NCI-H510A (cell line): Measurements from ENCODE around the gene FOXL1.

Experiments
- DNase-seq: peaks from one replicate; lab custom pipeline; 2025; lab: John Stamatoyannopoulos, UW

The FOXL1 gene

DNA sequence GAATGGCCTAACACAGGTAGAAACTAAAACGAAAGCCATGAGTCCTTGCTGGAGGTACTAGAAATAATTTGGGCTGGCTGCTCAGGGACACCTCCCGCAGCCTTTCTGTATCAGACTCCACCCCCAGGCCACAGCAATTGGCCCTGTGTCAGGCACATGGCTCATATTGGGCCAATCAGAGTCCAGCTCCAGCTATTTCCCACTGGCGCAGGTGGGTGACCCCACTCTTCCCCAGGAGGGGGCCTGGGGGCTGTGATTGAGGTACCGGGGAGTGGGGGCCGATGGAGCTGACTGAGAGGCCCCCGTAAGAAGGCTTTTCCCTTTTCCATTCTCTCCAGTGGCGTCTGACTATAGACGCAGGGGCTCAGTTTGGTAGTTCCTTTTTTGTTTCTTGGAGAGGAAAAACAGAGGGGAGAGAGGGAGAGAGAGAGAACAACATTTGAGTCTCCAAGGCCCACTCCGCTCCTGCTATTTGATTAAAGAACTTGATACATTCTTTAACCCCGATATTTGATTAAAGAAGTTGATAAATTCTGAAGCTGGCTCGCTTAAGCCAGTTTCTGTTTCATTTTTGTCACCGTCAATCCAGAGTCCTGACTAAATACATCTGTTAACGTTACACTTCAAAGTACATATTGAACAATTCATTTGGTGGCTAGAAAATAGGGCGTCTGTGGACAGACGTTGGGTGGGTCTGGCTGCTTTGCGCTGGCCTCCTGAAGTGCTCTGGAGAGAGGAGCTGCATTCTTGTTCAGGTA is 26.3 kb downstream of the FOXL1 start:
- no peak for DNase-seq

- DNase-seq: no peak
Observed at GRCh38 chr16:86605950-86606349, 27.6 kb downstream of the FOXL1 start.

- DNase-seq: no peak
Observed at GRCh38 chr16:86608301-86608747, 30.0 kb downstream of the FOXL1 start.

- no peak for DNase-seq
Observed at GRCh38 chr16:86609115-86609514, 30.8 kb downstream of the FOXL1 start.

- no peak for DNase-seq
Observed at GRCh38 chr16:86609661-86610060, 31.3 kb downstream of the FOXL1 start.

DNA sequence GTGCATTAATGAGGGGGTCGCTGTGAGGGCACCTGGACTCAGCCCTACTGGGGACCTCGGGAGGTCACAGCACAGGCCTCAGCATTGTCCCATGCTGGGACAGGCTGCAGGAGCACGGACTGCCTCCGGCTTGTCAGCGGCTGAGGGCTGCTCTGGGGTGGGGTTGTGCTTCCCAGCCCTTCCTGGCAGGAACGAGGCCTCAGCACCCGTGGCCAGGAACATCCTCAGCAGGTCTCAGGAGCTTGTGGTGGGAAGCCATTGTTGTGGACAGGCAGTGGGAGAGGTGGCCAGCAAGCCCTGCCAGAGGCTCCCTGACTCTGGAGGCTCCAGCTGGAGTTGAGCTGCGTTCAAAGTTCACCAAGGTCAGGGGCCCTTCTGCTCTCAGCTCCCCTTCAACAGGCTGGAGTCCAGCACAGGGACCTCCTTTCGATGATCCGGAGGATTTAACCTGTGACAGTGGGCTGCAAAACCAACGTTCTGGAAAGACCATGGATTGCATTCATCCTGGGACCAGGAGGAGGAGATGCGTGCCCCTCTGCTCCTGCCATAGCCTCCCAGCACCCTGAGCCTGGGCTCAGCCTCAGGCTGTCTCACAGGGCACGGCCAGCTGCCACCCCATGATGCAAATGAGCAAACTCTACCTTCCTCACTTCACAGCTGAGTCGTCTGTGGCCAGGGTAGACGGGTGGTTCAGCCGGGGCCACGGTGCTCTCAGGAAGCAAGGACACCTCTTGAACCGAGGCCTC is 32.6 kb downstream of the FOXL1 start:
- no peak for DNase-seq

DNA sequence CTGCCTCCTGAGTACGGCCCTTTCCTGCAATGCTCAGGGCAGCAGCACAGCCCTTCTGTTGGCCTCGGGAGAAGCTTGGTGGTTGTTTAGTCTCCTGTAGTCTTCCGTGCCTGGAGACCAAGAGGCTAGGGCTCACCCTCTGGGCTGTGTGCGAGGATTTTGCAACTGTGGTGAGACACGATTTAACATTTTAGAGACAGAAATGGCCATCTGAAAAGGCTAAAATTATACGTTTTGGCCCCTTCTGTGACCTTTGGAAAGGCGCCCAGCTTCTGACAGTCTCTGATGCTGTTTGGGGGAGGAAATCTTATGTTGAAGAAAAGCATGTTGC is 33.1 kb downstream of the FOXL1 start:
- no peak for DNase-seq

GRCh38 chr16:86611941-86612340 is 33.6 kb downstream of the FOXL1 start:
- no peak for DNase-seq

GRCh38 chr16:86614699-86615098 is 36.4 kb downstream of the FOXL1 start:
- no peak for DNase-seq

DNA sequence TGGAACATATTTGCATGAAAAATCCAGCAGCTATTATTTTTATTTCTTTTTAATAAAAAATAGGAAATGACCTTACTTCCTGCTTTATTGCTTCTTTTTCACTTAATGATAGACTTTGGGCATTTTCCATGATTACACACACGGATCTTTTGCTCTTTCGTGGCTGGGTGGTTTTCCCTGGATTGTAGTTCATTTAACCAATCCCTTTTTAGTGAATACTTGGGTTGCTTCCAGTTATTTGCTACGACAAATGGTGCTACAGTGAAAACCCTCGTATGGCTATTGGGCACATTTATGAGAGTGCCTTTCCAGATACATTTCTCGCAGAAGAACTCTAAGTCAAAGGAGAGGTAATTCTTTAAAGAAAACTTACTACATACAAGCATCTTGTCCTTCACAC is 38.6 kb downstream of the FOXL1 start:
- DNase-seq: no peak

DNA sequence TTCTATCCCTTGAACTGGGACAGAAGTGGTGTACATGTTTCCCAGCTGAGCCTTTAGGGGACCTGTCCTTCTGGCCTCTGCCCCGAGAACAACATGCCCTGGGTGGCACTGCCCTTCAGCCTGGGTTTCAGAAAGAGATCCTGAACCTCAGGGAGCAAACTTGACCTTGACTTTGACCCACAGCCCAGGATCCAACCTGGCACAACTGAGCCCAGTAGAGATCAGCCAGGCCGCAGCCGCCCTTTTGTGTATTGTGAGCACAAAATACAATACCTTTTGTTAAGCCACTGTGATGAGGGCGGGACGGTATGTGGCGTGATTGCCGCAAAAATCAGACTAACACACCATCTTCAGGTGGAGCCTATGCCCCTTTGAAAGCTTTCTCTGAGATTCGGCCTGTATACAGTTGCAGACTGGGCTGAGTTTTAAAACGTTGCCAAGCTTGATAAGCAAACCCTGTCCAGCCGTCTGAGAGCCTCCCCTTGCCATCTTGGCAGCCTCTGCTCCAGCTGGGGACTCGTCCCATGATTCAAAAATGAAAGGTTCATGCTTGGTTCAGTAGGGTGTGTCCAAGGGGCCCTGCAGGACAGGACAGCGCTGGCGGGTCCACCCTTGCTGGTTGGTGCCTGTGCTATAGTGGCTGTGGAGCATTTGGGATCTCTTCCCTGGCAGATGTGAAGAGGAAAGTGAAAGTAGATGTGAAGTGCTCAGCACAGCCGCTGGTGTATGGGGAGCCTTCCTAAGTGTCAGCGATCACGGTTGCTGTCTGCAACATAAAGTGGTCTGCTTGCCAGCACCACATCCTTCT is 40.3 kb downstream of the FOXL1 start:
- DNase-seq: no peak

GRCh38 chr16:86619239-86619794 is 41.0 kb downstream of the FOXL1 start:
- no peak for DNase-seq

- no peak for DNase-seq
Observed at GRCh38 chr16:86620184-86620583, 41.8 kb downstream of the FOXL1 start.

GRCh38 chr16:86621966-86622365 is 43.6 kb downstream of the FOXL1 start:
- no peak for DNase-seq

- DNase-seq: no peak
Observed at GRCh38 chr16:86622700-86623615, 44.6 kb downstream of the FOXL1 start.

DNA sequence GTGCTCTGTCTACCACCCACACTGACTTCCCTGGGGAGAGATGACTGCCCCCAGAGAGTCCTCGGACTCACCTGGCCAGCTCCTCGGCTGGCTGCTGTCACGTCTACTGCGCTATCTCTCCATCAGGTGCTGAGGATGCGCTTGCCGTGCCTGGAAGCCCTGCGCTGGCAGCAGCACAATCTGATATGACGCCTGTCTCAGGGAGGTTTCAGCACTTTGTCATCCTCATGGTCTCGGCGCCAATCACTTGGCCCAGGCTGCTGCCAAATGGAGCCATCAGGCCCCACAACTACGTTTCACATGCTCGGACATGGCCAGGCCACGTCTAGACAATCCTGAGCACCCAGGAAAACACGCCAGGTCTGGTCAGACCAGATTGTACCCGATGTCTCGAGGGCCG is 46.7 kb downstream of the FOXL1 start:
- DNase-seq: no peak

DNA sequence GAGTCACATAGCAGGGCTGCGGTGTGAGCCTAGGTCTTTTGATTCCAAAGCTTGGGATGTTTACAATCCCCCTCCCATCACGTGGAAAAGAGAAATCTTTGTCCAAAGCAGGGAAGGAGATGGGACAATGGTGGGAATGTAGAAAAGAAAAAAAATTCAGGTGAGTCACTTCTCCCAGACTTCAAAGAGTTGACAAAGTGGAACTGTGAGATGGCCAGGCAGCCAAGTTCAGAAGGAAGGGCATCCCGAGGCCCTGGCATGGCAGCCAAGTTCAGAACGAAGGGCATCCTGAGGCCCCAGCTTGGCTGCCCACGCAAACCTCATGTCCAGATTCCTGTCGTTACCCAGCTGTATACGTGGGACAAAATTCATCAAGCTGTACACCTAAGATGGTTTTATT is 47.5 kb downstream of the FOXL1 start:
- DNase-seq: no peak

DNA sequence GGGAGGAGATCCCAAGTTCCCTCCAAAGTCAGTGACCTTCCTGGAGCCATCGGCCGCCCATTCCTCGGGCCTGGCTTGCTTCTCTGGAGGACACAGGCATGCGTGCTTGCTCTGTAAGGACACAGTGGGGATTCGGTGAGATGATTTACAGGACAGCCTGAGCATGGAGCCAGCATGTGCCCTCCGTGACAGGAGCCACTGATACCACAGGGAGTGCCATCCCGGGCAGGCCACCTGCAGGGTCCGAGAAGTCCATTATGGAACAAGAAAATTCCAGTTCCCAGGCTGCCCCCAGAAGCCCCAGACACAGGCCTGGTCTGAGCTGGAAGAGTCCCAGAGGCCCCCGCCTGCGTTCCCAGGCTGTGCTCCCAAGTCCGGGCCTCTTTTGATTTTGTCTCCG is 47.9 kb downstream of the FOXL1 start:
- no peak for DNase-seq

GRCh38 chr16:86626966-86627365 is 48.6 kb downstream of the FOXL1 start:
- no peak for DNase-seq

GRCh38 chr16:86628614-86629013 is 50.3 kb downstream of the FOXL1 start:
- DNase-seq: no peak

- DNase-seq: no peak
Observed at GRCh38 chr16:86630471-86630870, 52.1 kb downstream of the FOXL1 start.
